HEK293T (cell line): Measurements from ENCODE around the gene NPTX2.

Experiments used
- ARNT ChIP-seq: fragments of 450-650 bp; IDR thresholded peaks from 2 replicates; pipeline ENCODE4 v1.6.1; 2017; ENCODE audit warnings: mild to moderate bottlenecking
- BHLHE40 ChIP-seq: fragments of 450-650 bp; IDR thresholded peaks from 2 replicates; pipeline ENCODE4 v1.6.1; 2016; ENCODE audit warnings: mild to moderate bottlenecking, moderate library complexity, borderline replicate concordance
- FOXK2 ChIP-seq: fragments of 450-650 bp; IDR thresholded peaks from 2 replicates; pipeline ENCODE4 v1.6.1; 2016; ENCODE audit warnings: mild to moderate bottlenecking
- FOXM1 ChIP-seq: fragments of 450-650 bp; IDR thresholded peaks from 2 replicates; pipeline ENCODE4 v1.6.1; 2017; ENCODE audit warnings: mild to moderate bottlenecking, borderline replicate concordance
- L3MBTL2 ChIP-seq: fragments of 450-650 bp; conservative IDR thresholded peaks from 2 replicates; pipeline ENCODE4 v1.6.1; 2016; ENCODE audit warnings: mild to moderate bottlenecking
- LEF1 ChIP-seq: fragments of 450-650 bp; IDR thresholded peaks from 2 replicates; pipeline ENCODE4 v1.6.1; 2017; ENCODE audit warnings: mild to moderate bottlenecking, borderline replicate concordance
- NFRKB ChIP-seq: fragments of 450-650 bp; IDR thresholded peaks from 2 replicates; pipeline ENCODE4 v1.6.1; 2016; ENCODE audit warnings: mild to moderate bottlenecking, moderate library complexity
- SP1 ChIP-seq: fragments of 450-650 bp; IDR thresholded peaks from 2 replicates; pipeline ENCODE4 v1.6.1; 2017
- SUZ12 ChIP-seq: fragments of 450-650 bp; IDR thresholded peaks from 2 replicates; pipeline ENCODE4 v1.6.1; 2016; ENCODE audit warnings: mild to moderate bottlenecking
- TARDBP ChIP-seq: fragments of 450-650 bp; IDR thresholded peaks from 2 replicates; pipeline ENCODE4 v1.6.1; 2016
- ZNF384 ChIP-seq: fragments of 450-650 bp; IDR thresholded peaks from 2 replicates; pipeline ENCODE4 v1.6.1; 2016

DNA sequence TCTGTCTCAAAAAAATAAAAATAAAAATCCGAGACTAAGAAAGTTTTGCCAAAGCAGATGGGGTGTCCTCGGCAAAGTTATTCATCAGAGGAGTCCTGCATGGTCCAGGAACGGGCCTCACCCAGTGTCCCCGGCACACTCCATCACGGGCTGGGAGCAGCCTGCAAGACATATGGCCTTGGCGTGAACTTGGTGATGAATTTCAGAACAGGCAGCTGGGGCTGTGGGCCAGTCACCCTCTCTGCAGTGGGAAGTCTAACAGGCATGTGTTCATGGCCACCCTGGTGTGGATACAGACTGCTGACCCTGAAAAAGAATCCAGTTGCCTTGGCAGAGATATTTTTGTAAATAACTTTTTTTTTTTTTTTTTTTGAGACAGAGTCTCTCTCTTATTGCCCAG lies 34.7 kb downstream of the NPTX2 start:
- TF ChIP-seq LEF1: no peak
- no peak for TF ChIP-seq L3MBTL2
- no peak for TF ChIP-seq SUZ12
- TF ChIP-seq SP1: no peak
- TF ChIP-seq BHLHE40: no peak
- no peak for TF ChIP-seq FOXM1
- TF ChIP-seq FOXK2: no peak
- no peak for TF ChIP-seq ZNF384
- no peak for TF ChIP-seq ARNT
- TF ChIP-seq NFRKB: no peak
- no peak for TF ChIP-seq TARDBP
